ENCODE data around the gene FOXL1.
"Not testable (repeated sequence)": the region's sequence is repeated elsewhere in the genome, so short reads cannot be mapped to it uniquely, and the experiment has no call there.

FOXL1 gene

DNA sequence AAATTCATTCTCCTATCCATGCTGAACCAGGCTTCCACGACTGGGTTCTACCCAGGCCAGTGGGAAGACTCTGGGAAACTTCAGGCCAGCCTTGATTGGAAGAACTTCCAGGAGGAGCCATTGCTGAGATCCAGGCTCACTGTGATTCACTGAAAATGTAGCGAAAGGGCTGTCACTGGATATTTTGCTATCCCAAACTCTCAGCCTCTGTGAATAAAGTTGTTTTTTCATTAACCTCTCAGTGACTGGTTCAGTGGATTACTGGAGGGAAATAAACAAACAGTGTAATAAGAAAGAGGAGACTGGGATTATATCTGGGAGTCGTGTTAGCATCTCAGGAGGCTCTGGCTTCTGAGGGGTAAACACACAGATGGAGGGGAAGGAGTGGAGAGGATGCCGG is 3.1 kb downstream of the FOXL1 start:
- no peak for DNase-seq

DNA sequence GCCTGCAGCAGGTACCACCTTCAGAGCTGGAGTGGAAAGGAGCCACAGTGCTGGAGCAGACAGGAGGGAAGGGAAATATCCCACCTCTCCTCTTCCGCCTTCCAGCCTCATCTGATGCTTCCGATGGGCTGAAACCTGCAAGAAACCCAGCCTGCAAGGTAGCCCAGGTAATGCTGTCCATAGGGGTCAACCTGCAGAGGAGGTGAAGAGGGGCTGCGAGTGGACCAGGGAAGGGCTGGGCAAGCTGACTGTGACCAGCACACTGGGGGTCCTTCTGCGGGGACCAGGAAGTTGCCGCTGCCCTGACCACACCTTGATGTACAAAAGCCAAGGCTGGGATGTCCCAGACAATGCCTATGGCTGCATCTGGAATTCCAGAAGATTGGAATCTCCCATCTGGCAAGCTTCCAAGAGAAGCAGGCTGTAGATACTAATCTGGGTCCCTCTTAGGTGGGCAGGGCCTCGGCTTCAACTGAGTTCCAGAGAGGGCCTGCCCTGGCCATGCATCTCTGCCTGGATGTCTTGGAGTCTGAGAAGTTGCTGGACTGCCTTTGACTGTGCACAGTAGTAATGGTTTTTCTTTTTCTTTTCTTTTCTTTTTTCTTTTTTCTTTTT is 5.8 kb downstream of the FOXL1 start:
- no peak for DNase-seq

DNA sequence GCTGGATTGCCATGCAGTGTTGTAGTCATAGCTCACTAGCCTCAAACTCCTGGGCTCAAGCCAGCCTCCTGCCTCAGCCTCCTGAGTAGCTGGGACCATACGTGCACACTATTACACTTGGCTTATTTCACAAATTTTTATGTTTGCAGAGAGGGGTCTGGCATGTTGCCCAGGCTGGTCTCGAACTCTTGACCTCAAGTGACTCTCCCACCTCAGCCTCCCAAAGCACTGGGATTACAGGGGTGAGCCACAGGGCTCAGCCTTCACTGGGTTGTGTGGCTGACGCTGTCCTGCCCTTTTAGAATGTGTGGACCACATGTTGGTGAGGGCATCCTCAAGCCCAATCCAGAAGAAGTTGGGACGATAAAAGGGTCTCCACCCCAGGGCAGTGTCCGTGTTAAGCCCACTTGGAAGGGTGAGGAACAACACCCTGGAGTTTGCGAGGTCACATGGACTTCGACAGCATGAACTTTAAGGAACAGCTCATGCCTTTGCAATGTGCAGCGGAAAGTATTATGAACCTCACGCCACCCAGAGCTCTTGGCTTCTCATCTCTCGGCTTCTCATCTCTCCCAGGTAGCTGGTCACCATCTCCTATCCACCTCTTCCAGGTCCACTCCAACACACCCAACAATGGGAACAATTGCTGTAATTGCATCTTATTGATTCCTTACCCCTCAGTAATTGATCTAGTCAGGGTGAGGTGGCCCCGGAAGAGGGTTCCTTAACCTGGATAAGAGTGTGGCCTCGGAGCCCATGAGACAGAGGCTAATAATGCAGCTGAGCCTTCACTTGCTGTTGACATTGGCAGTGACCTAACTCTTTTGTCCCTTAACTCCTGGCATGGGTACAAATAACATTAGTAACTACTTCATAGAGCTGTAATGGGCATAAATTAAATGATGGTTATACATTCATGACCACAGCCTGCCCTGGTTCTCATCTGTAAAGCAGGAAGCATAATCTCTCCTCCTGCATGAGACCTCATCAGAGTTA is 6.7 kb downstream of the FOXL1 start:
- no peak for DNase-seq

DNA sequence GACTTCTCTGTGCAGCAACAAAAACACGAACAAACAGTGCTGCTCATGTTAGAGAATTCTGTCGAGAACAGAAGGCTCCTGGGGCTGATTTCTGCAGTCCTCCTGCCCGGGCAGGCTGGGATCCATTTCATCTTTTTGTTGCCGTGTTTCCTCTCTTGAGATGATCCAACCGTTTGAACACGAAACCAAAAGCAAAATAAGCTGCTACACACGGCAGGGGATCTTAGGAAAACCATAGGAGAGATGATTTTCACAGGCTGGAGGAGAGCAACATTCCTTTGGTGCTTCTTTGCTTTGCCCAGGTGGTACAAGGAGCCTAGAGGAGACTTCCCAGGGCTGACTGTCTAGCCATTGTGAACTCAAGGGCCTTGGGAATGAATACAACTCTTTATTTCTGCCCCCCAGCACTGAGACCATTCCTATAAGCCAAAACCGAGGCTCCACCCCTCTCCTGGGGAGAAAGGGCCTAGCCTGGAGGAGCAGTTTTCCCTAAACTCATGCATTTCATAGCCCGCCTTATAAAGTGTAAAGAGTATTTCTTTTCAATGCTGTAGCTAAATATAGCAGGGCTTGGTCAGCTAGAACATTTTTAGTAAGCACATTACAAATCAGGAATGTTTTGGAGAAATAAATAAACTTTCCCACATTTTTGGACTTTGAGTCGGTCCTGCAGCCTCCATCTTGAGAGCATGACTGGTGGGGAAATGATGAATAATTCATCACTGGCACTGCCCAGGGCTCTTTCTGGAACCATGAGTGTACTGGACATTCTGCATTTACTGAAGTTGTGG is 7.7 kb downstream of the FOXL1 start:
- no peak for DNase-seq

DNA sequence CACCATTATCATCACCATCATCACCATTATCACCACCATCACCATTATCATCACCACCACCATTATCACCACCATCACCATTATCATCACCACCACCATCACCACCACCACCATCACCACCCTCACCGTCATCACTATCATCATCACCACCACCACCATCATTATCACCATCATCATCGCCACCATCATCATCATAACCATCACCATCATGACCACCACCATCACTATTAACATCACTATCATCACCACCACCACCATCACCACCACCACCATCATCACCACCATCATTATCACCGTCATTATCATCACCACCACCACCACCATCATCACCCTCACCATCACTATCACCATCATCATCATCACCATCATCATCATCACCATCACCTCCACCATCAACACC is 9.1 kb downstream of the FOXL1 start:
- no peak for DNase-seq

DNA sequence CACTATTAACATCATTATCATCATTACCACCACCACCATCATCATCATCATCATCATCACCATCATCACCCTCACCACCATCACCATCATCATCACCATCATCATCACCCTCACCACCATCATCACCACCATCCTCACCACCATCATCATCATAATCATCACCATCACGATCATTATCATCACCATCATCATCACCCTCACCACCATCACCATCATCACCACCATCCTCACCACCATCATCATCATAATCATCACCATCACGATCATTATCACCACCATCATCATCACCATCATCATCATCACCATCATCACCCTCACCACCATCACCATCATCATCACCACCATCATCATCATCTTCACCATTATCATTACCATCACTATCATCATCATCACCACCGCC is 9.6 kb downstream of the FOXL1 start:
- not testable (repeated sequence) for DNase-seq

DNA sequence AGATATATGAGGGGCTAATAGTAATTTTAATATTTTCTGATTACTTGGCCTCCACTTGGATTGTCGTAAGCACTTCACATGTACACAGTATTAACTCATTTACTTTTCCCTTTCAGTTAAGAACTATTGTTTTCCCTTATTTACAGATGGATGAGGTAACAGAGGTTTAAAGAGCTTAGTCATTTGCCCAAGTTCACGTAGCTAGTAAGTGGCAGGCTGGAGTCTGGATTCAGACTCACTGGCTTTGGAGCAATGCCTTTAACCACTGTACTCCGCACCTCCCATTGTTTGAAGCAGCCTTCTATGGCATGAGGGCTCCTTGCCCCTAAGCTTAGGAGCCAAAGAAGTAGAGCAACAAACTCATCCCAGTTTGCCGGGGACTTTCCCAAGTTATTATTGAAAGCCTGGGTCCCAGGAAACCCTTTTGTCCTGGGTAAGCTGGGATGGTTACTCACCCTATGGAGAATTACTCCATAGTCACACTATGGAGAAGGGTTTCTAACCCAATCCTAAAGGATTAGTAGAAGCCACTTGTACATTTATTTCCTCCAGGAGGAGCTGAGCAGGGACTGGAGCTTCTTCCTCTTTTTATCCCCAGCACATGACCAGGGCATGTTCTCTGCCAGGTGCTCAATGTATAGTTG is 12.3 kb downstream of the FOXL1 start:
- no peak for DNase-seq

DNA sequence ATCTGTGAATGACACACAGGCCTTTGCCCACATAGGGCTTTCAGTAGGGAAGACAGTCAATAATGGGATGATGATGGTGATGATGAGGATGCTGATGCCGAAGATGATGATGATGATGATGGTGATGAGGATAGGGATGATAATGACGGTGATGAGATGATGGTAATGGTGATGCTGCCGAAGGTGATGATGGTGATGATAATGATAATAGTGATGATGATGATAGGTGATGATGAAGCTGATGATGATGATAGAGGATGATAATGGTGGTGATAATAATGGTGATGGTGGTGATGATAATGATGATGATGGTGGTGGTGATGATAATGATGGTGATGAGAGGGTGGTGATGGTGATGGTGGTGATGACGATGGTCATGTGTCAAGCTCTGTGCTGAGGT is 12.9 kb downstream of the FOXL1 start:
- no peak for DNase-seq

DNA sequence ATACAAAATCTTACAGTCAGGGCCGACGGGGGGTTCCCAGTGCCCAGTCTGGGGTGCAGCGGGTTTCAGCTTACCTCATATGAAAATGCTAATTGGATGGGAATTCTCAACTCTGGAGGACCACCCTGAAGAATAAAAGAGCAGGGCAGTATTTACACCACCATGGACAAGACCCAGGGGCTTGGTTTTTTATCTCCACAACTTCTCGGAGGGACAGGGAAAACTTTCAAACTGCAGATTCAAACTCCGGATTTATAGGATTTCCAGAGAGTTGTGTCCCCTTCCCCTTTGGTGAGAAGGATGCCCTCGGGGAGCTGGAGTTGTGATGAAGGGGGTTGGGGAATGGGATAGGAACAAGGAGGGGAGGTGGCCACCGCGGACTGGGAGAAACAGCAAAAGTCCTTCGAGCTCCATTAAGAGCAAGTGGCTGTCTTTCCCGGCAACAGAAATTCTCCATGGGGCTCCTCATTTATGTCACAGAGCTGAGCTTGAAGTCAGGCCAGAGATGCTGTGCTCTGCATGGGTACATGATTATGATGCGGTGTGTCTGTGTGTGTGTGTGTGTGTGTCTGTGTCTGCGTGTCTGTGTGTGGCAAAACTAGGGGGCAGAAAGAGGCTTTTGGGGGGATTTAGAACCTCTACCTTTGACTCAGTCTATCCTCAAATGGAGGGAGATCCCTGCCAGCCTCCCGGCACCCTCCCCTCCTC is 15.7 kb downstream of the FOXL1 start:
- DNase-seq = no peak

DNA sequence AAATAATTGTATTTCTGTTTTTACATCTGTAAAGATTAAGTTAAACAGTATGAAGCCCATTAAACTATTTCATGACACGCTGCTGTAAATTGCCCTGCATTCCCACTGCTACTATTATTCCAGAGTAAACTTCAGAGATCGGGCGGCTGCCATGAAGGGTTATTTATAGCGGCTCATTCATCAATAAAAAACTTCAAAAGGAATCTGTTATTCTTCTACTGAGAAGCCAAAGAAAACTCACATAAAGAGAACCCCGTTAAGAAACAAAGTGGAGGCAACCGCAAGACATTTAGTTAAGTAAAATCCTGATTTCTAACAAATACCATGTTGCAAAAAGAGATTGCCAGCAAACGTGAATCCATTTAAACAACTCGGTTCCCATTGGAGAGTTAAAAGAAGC is 16.4 kb downstream of the FOXL1 start:
- no peak for DNase-seq

DNA sequence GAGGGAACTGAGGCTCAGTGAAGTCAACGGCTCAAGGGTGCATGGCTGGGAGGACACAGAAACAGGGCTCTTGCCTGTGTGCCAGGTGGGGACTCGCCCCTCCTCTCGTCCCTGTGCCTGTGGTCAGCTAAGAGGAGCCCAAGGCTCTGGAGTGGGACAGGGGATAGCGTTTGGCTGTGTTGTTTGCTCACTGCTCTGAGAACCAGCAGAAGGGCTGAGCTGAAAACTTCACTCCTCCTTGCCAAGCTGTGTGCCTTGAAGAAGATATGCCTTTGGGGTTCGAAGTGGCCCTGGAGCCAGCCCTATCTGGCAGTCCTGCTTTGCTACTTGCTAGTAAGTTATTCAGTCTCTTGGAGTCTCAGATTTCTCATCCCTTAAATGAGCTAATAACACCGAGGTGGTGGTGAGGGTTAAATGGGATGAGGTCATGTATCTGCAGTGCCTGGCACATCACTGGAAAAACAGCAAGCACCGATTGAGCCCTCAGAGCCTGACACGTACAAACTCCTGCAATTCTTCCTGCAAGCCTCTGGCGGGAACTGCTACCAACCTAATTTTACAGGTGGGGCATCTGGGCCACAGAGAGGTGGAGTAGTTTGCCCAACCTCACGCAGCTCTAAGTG is 17.7 kb downstream of the FOXL1 start:
- no peak for DNase-seq

DNA sequence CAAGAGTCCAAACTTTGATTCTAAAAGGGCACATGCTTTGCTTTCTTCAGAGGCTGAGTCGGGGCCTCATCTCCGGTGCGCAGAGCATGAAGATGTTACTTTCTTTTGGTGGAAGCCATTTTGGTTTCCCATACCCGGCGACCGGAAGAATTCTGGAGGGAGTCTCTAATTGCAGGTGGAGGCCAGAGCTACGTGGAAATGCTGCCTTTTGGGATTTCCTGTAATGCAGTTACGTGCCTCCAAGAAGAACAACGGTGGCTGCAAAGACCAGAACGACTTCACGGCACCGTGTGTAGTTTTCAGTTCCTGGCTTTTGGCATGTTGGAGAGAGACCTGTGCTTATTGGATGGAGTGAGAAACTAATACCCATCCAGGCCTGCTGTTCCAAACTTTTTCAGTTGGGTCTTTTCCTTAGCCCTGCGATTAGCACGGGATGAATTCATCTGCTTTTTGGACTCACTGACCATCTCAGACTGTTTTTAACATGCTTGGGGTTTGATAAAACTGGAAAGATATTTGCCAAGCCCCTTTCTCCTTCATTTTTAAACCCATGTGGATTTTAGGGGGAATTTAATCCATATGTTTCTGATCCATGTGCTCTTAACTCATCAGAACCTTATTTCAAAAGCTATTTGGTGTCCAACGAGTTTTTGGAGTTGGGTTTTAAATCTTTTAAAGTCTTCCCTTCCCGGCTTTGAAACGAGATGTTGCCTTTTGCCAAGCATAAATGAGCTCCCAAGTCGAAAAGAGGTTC is 19.0 kb downstream of the FOXL1 start:
- DNase-seq = no peak

DNA sequence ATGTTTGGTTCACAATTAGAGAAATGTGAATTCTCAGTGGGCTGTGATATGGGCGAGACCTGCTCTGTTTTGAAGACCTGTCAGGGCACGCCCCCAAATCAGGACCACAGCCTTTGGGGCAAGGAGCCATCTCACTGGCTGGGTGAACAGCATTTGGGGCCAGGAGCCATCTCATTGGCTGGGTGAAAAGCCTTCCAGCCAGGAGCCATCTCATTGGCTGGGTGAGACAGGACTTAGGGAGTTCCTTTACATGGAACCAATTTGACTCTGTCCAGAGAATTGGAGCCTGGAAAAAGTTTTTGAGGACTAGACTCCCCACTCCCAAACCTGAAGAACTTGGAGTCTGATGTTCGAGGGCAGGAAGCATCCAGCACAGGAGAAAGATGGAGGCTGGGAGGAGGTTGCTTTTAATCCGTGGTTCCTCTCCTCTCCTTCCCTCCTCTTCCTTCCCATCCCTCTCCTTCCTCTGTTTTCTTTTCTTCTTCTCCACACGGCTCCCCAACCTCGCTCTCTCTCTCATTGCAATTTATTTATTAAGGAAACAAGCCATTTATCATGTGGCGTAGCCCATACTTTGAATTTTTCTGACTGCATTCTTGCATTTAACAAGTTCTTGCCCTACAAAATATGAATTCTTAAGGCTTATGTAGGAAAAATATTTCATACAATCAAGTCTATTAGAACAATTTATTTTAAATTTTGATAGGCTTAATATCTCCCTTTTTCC is 19.7 kb downstream of the FOXL1 start:
- no peak for DNase-seq

DNA sequence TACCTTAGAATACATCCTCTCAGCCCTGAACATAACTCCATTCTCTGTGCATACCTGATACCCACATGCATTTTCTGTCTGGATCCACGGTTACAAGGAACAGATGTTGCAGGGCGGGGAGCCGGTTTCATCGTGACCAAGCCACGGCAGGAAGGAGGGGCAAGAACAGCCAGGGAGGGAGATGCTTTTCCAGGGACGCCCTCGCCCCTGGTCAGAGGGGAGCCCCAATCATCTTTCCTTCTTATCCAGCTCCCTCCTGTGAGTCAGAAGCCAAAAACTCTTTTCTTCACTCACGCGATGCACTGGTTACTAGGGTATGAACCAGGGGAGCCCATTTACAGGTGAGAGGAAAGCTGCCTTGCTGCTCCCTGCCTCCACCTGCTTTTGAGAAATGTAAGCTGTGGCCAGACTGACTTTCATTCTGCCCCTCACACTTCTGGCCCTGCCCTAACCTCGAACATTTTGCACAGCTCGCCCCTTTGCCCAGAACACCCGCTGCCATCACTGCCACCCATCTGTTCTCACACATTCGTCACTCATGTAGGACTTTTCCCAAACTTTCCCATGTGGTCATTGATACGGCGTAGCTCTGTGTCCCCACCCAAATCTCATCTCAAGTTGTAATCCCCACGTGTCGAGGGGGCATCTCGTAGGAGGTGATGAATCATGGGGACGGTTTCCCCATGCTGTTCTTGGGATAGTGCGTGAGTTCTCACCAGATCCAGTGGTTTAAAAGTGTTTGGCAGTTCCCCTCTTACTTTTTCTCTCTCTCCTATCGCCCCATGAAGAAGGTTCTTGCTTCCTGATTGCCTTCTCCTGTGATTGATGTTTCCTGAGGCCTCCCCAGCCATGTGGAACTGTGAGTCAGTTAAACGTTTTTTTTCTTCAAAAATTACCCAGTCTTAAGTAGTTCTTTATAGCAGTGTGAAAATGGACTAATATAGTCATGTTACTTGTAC is 20.5 kb downstream of the FOXL1 start:
- no peak for DNase-seq

DNA sequence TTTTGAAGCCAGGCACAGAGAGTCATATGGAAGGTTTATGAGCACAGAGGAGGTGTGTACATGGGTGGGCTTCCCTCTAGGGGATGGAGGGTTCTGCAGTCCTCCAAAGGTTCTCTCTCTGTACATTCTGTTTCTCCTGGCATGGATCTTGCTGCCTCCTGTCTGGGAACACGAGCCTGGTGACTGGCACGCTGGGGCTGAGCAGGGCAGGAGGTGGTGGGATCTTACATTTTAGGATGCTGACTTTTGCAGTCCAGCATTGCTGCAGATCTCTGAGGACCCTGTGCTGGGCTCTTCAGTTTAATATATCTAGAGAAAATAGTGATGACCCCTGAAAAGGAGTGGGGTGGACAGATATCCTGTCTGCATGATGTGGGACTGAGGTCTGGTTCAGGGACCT is 23.0 kb downstream of the FOXL1 start:
- DNase-seq = no peak

DNA sequence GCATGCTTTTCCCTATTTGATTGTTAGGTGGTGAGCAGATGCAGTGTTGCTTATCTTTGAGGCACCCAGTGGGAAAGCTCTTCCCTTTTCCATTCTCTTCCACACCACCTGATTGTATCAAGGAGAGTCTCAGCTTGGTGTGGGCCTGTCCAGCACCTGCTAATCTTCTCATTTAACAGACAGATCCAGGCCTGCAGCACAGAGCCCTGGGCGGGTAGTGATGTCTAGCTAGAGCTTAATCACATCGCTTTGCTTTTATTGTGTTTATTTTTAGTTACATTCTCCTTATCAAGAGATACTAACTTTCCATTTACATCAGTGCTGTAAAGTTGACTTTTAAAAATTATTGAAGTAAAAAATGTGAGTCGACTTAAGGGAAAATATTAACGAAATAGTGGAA is 24.2 kb downstream of the FOXL1 start:
- DNase-seq = no peak

DNA sequence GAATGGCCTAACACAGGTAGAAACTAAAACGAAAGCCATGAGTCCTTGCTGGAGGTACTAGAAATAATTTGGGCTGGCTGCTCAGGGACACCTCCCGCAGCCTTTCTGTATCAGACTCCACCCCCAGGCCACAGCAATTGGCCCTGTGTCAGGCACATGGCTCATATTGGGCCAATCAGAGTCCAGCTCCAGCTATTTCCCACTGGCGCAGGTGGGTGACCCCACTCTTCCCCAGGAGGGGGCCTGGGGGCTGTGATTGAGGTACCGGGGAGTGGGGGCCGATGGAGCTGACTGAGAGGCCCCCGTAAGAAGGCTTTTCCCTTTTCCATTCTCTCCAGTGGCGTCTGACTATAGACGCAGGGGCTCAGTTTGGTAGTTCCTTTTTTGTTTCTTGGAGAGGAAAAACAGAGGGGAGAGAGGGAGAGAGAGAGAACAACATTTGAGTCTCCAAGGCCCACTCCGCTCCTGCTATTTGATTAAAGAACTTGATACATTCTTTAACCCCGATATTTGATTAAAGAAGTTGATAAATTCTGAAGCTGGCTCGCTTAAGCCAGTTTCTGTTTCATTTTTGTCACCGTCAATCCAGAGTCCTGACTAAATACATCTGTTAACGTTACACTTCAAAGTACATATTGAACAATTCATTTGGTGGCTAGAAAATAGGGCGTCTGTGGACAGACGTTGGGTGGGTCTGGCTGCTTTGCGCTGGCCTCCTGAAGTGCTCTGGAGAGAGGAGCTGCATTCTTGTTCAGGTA is 26.3 kb downstream of the FOXL1 start:
- DNase-seq = no peak

DNA sequence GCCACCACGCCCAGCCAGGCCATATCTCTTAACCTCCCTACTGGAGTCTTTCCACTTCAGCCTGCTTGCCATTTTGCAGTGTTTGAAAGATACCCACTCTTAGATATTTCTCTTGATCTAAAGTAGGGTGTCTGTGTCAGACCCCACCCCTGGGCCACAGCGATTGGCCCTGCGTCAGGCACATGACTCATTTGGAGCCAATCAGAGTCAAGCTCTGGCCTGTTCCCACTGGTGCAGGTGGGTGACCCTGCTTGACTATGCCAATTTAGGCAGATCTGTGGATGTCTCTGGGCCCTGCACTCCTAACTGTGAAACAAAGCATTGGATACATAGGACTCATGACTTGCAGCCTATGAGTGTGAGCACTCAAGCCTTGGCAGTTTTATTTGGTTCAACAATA is 27.6 kb downstream of the FOXL1 start:
- no peak for DNase-seq
